Measurements from ENCODE around the gene EXOC2.

EXOC2 gene

DNA sequence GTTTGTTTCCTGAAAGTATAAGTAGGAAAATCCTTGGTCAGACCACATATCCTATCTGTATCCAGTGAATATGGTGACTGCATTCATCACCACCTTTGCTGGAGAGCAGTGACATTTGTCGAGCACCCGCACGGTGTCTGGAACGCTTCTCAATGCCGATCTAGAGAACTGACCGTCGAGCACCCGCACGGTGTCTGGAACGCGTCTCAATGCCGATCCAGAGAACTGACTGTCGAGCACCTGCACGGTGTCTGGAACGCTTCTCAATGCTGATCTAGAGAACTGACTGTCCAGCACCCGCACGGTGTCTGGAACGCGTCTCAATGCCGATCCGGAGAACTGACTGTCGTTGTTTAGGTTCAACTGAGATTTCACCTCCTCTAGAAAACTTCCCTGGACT, 103.8 kb downstream of the EXOC2 start:
- no peak for TF ChIP-seq SNAI2 (CRISPR knock-in tag; IDR thresholded peaks at IDR 0.05)
- no peak for TF ChIP-seq ARNTL (CRISPR knock-in tag; IDR thresholded peaks at IDR 0.05; ENCODE audit: borderline replicate concordance, low read depth)
- TF ChIP-seq TCF4 (CRISPR knock-in tag; IDR thresholded peaks at IDR 0.05; ENCODE audit: borderline replicate concordance), result no peak
- no peak for TF ChIP-seq ISL1 (CRISPR knock-in tag; IDR thresholded peaks at IDR 0.05)
- no peak for TF ChIP-seq OSR1 (CRISPR knock-in tag; IDR thresholded peaks at IDR 0.05)
- TF ChIP-seq ZNF8 (CRISPR knock-in tag; IDR thresholded peaks at IDR 0.05), result no peak
- ATAC-seq, result no peak

DNA sequence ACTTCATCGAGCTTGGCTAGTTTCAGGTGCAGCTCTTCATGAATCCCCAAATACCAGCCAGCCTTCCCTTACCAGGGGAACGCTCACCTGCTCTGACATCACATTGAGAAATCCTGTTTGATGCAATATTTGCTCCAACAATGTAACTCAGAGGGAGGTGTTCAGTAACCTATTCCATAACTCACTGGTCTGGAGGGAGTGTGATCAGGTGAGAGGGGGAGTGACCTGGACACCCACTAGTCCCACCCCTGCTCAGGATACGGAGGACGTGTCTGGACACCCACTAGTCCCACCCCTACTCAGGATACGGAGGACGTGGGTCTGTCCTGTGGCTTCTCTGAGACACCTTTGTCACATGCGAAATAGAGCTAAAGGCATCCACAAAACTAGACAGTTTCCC, 106.4 kb downstream of the EXOC2 start:
- no peak for ATAC-seq
- TF ChIP-seq ARNTL (CRISPR knock-in tag; IDR thresholded peaks at IDR 0.05; ENCODE audit: borderline replicate concordance, low read depth) (no peak), OSR1 (CRISPR knock-in tag; IDR thresholded peaks at IDR 0.05) (no peak), TOX (CRISPR knock-in tag; IDR thresholded peaks at IDR 0.05; ENCODE audit: borderline replicate concordance) (no peak), ZFP3 (CRISPR knock-in tag; IDR thresholded peaks at IDR 0.05) (no peak), PPARA (CRISPR knock-in tag; IDR thresholded peaks at IDR 0.05; ENCODE audit: borderline replicate concordance) (no peak), ZNF8 (CRISPR knock-in tag; IDR thresholded peaks at IDR 0.05) (no peak)
- TF ChIP-seq, protein P1, sequence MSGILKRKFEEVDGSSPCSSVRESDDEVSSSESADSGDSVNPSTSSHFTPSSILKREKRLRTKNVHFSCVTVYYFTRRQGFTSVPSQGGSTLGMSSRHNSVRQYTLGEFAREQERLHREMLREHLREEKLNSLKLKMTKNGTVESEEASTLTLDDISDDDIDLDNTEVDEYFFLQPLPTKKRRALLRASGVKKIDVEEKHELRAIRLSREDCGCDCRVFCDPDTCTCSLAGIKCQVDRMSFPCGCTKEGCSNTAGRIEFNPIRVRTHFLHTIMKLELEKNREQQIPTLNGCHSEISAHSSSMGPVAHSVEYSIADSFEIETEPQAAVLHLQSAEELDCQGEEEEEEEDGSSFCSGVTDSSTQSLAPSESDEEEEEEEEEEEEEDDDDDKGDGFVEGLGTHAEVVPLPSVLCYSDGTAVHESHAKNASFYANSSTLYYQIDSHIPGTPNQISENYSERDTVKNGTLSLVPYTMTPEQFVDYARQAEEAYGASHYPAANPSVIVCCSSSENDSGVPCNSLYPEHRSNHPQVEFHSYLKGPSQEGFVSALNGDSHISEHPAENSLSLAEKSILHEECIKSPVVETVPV (CRISPR knock-in tag; IDR thresholded peaks at IDR 0.05), result no peak
- TF ChIP-seq, protein P2, sequence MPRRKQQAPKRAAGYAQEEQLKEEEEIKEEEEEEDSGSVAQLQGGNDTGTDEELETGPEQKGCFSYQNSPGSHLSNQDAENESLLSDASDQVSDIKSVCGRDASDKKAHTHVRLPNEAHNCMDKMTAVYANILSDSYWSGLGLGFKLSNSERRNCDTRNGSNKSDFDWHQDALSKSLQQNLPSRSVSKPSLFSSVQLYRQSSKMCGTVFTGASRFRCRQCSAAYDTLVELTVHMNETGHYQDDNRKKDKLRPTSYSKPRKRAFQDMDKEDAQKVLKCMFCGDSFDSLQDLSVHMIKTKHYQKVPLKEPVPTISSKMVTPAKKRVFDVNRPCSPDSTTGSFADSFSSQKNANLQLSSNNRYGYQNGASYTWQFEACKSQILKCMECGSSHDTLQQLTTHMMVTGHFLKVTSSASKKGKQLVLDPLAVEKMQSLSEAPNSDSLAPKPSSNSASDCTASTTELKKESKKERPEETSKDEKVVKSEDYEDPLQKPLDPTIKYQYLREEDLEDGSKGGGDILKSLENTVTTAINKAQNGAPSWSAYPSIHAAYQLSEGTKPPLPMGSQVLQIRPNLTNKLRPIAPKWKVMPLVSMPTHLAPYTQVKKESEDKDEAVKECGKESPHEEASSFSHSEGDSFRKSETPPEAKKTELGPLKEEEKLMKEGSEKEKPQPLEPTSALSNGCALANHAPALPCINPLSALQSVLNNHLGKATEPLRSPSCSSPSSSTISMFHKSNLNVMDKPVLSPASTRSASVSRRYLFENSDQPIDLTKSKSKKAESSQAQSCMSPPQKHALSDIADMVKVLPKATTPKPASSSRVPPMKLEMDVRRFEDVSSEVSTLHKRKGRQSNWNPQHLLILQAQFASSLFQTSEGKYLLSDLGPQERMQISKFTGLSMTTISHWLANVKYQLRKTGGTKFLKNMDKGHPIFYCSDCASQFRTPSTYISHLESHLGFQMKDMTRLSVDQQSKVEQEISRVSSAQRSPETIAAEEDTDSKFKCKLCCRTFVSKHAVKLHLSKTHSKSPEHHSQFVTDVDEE (CRISPR knock-in tag; IDR thresholded peaks at IDR 0.05), result no peak

DNA sequence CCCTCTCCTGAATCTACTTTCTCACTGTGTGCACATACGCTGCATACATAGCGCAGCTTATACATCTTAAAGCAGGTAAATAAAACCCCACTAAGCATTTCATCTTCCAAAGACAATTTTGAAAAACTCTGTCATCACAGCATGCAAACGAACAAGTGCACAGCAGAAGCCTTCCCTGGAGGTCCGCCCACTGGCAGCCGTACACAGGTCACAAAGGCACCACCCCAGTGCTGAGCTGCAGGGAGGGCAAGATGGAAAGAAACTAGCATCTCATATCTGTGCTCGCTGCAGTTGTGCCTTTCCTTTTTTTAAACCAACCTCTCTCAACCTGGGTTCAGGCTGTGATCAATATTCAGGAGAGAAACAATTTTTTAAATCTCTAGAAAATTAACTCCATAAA, 109.3 kb downstream of the EXOC2 start:
- TF ChIP-seq ZNF8 (CRISPR knock-in tag; IDR thresholded peaks at IDR 0.05), result no peak
- no peak for TF ChIP-seq CSDC2 (CRISPR knock-in tag; IDR thresholded peaks at IDR 0.05)
- no peak for TF ChIP-seq ZFP30 (CRISPR knock-in tag; IDR thresholded peaks at IDR 0.05)
- no peak for TF ChIP-seq ZNF70 (CRISPR knock-in tag; IDR thresholded peaks at IDR 0.05)
- no peak for TF ChIP-seq RARB (CRISPR knock-in tag; IDR thresholded peaks at IDR 0.05)
- TF ChIP-seq TOX (CRISPR knock-in tag; IDR thresholded peaks at IDR 0.05; ENCODE audit: borderline replicate concordance), result no peak
- no peak for TF ChIP-seq SNAI2 (CRISPR knock-in tag; IDR thresholded peaks at IDR 0.05)
- no peak for TF ChIP-seq ESRRG (CRISPR knock-in tag; IDR thresholded peaks at IDR 0.05)
- TF ChIP-seq ZFP3 (CRISPR knock-in tag; IDR thresholded peaks at IDR 0.05), result no peak
- TF ChIP-seq, protein P2 (CRISPR knock-in tag; IDR thresholded peaks at IDR 0.05), result no peak
- TF ChIP-seq, protein P3, sequence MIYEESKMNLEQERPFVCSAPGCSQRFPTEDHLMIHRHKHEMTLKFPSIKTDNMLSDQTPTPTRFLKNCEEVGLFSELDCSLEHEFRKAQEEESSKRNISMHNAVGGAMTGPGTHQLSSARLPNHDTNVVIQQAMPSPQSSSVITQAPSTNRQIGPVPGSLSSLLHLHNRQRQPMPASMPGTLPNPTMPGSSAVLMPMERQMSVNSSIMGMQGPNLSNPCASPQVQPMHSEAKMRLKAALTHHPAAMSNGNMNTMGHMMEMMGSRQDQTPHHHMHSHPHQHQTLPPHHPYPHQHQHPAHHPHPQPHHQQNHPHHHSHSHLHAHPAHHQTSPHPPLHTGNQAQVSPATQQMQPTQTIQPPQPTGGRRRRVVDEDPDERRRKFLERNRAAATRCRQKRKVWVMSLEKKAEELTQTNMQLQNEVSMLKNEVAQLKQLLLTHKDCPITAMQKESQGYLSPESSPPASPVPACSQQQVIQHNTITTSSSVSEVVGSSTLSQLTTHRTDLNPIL (CRISPR knock-in tag; IDR thresholded peaks at IDR 0.05; ENCODE audit: low read depth), result no peak
- no peak for TF ChIP-seq ARNTL (CRISPR knock-in tag; IDR thresholded peaks at IDR 0.05; ENCODE audit: borderline replicate concordance, low read depth)
- no peak for ATAC-seq

DNA sequence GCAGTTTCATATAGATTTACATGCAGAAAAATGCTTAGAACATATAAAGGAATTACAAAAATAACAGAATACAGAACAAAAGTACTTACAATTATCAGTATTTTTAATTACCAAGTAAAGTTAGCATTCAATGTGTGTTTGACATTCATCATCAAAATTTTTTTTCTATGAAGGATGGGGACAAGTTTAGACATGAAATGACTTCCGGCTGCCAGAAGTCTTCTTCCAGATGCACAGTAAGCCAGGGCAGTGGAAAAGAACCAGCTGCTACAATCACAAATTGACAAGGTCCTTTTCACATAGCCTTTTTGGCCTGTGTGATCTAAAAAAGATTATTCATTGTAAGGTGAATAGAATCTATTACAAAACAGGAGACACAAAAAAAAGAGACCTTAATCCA, 109.8 kb downstream of the EXOC2 start:
- TF ChIP-seq TOX (CRISPR knock-in tag; IDR thresholded peaks at IDR 0.05; ENCODE audit: borderline replicate concordance) (no peak), BACH2 (CRISPR knock-in tag; IDR thresholded peaks at IDR 0.05; ENCODE audit: borderline replicate concordance) (no peak), CSDC2 (CRISPR knock-in tag; IDR thresholded peaks at IDR 0.05) (no peak), ZNF8 (CRISPR knock-in tag; IDR thresholded peaks at IDR 0.05) (no peak), ISL1 (CRISPR knock-in tag; IDR thresholded peaks at IDR 0.05) (no peak)
- TF ChIP-seq, protein P3 (CRISPR knock-in tag; IDR thresholded peaks at IDR 0.05; ENCODE audit: low read depth), result no peak
- ATAC-seq, result no peak

Measured in SK-N-SH treated with all-trans-retinoic acid at 6 μM for 48 hours (cell line).